GM15510 (cell line): Measurements from ENCODE around the gene ESRRG.

Experiments used
- POLR2A ChIP-seq: IDR thresholded peaks from 3 replicates; pipeline ENCODE4 v1.6.1; 2011; ENCODE audit warnings: borderline replicate concordance; ENCODE audit not compliant: insufficient read length; ENCODE audit errors: extremely low read depth

Gene ESRRG

GRCh38 chr1:216582151-216582550, 141.1 kb downstream of the ESRRG start:
- no peak for TF ChIP-seq POLR2A

GRCh38 chr1:216580538-216581057, 142.6 kb downstream of the ESRRG start:
- TF ChIP-seq POLR2A, result no peak

- no peak for TF ChIP-seq POLR2A
Observed at GRCh38 chr1:216576234-216576937, 146.8 kb downstream of the ESRRG start.

DNA sequence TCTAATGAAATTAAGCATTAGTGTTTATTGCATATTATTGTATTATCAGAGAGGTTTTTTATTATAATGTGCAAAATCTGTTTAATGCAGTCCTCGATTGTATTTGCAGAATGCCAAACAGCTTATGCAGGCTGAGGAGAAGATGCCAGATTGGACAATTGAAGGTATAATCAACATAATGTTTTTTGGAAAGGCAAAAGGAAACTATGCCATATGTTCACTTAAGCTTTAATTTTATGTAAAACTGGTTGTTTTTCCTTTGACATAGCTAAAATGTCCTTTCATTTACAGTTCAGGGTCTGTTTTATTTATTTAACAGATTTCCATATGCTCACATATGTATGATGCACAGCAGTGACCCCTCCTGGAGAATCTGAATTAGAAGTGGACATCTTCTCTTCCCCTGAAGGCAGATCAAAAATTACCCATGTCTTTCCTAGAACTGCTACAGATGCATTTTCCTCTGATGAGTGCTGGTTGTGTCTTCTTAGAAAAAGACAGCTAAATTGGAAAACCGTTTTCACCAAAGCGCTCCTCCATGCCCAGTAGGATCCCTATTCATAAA, 156.5 kb downstream of the ESRRG start:
- no peak for TF ChIP-seq POLR2A

DNA sequence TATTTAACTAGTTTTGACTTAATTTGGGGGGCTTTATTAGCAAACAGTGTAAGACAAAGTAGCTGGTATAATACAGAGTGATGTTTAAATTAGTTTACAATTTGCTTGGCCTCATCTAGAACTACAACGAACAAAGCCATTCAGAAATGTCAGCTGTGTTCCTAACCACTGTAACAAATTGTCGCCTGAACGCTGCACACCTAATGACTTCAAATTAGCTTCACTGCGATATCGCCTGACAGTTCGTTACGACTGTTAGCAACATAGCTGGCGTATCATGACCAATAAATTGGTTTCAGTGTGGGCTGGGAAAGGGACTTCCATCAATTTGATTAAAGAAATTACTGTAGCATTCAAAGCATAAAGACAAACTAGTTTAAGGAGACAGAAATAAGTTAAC, 160.1 kb downstream of the ESRRG start:
- no peak for TF ChIP-seq POLR2A

GRCh38 chr1:216562383-216562782, 160.8 kb downstream of the ESRRG start:
- no peak for TF ChIP-seq POLR2A

GRCh38 chr1:216560527-216560926, 162.7 kb downstream of the ESRRG start:
- no peak for TF ChIP-seq POLR2A

- no peak for TF ChIP-seq POLR2A
Observed at GRCh38 chr1:216559359-216559758, 163.9 kb downstream of the ESRRG start.

DNA sequence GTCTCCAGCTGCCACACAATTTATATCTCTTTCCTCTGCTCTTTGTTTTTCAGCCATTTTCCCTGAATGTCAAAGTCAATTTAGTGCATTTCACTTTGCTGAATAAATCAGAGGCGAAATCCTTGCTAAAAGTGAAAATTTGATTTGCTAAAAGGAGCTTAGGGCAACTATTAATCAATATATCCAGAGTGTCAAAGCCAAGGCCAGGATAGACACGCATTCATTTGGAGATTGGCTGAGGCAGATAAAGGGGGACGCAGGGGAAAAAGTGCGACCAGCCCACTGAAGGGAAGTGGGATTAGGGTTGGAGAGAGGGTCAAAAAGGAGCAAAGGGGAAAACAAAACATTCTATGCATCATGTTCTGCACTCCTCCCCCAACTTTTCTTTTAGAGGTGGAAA, 167.6 kb downstream of the ESRRG start:
- TF ChIP-seq POLR2A, result no peak

- no peak for TF ChIP-seq POLR2A
Observed at GRCh38 chr1:216554934-216555333, 168.3 kb downstream of the ESRRG start.

GRCh38 chr1:216553766-216554165, 169.5 kb downstream of the ESRRG start:
- TF ChIP-seq POLR2A, result no peak

DNA sequence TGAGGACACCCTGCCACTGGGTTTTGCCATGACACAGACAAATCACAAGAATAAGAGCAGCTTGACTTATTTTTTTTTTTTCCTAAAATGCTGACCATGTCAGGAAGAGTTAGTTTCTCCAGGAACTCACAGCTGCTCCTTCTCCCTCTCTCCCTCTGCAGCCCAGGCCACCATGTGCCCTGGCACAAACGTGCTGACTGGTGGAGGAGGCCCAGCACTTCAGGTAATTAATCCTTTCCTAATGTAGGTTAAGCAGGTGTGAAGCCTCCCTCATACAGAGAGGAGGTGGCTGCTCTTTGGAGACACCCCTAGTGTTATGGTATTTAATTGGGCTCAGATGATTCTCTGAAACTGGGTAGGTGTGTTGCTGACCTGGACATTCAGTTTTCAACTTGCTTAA, 170.2 kb downstream of the ESRRG start:
- no peak for TF ChIP-seq POLR2A

GRCh38 chr1:216549796-216550195, 173.4 kb downstream of the ESRRG start:
- no peak for TF ChIP-seq POLR2A

- no peak for TF ChIP-seq POLR2A
Observed at GRCh38 chr1:216542741-216543140, 180.5 kb downstream of the ESRRG start.

GRCh38 chr1:216542263-216542662, 181.0 kb downstream of the ESRRG start:
- TF ChIP-seq POLR2A, result no peak

GRCh38 chr1:216535751-216536150, 187.5 kb downstream of the ESRRG start:
- TF ChIP-seq POLR2A, result no peak
